HG02852 (cell line): ENCODE data around the gene ACSL6.

ENCODE experiments used
- ATAC-seq: cut with Tn5 transposase; IDR thresholded peaks from one replicate; pipeline ENCODE4 v1.9.1; 2021; ENCODE audit warnings: mild to moderate bottlenecking, moderate library complexity; ENCODE audit not compliant: unreplicated experiment

The ACSL6 gene

GRCh38 chr5:131984956-131985665 is 26.3 kb downstream of the ACSL6 start:
- no peak for ATAC-seq

GRCh38 chr5:131983244-131983771 is 28.1 kb downstream of the ACSL6 start:
- ATAC-seq: no peak

GRCh38 chr5:131981516-131981915 is 29.9 kb downstream of the ACSL6 start:
- ATAC-seq: no peak

- no peak for ATAC-seq
Observed at GRCh38 chr5:131980696-131981095, 30.8 kb downstream of the ACSL6 start.

- ATAC-seq: no peak
Observed at GRCh38 chr5:131979816-131980215, 31.6 kb downstream of the ACSL6 start.

GRCh38 chr5:131977212-131977604 is 34.2 kb downstream of the ACSL6 start:
- no peak for ATAC-seq

GRCh38 chr5:131976414-131977211 is 34.8 kb downstream of the ACSL6 start:
- no peak for ATAC-seq

GRCh38 chr5:131974956-131975726 is 36.3 kb downstream of the ACSL6 start:
- ATAC-seq: no peak

GRCh38 chr5:131974622-131974955 is 36.9 kb downstream of the ACSL6 start:
- ATAC-seq: no peak

GRCh38 chr5:131974016-131974415 is 37.4 kb downstream of the ACSL6 start:
- no peak for ATAC-seq

- ATAC-seq: no peak
Observed at GRCh38 chr5:131973089-131973712, 38.3 kb downstream of the ACSL6 start.

GRCh38 chr5:131968396-131968954 is 43.0 kb downstream of the ACSL6 start:
- no peak for ATAC-seq

- ATAC-seq: no peak
Observed at GRCh38 chr5:131966551-131966950, 44.9 kb downstream of the ACSL6 start.

GRCh38 chr5:131965826-131966415 is 45.5 kb downstream of the ACSL6 start:
- ATAC-seq: no peak

- ATAC-seq: no peak
Observed at GRCh38 chr5:131959906-131960305, 51.6 kb downstream of the ACSL6 start.

- ATAC-seq: no peak
Observed at GRCh38 chr5:131959136-131959535, 52.3 kb downstream of the ACSL6 start.

GRCh38 chr5:131957721-131958441 is 53.6 kb downstream of the ACSL6 start:
- ATAC-seq: no peak

- ATAC-seq: no peak
Observed at GRCh38 chr5:131953969-131954368, 57.5 kb downstream of the ACSL6 start.

- no peak for ATAC-seq
Observed at GRCh38 chr5:131952301-131952857, 59.1 kb downstream of the ACSL6 start.
